Smooth muscle cell (in vitro differentiated cells): ENCODE measurements around the gene NEK6. TPM values are rescaled to one million over a fixed set of nuclear protein-coding genes. Genes with fewer than 3 reads are reported as not detected.

Experiments used
- DNase-seq: peaks from one replicate; lab custom pipeline; 2025; ENCODE audit not compliant: unreplicated experiment; lab: John Stamatoyannopoulos, UW
- H2AFZ ChIP-seq: fragments of 200-600 bp; sonication (generic); 2 replicates; pipeline ENCODE4 v1.6.0; 2016; ENCODE audit warnings: antibody characterized with exemption, low read depth, mild to moderate bottlenecking
- H3F3A ChIP-seq: fragments of 200-600 bp; sonication (generic); 2 replicates; pipeline ENCODE4 v1.6.0; 2017; ENCODE audit warnings: antibody characterized with exemption, low read depth
- H3K27ac ChIP-seq: fragments of 200-600 bp; sonication (generic); 2 replicates; pipeline ENCODE4 v1.5.1; 2016; ENCODE audit warnings: low read depth, mild to moderate bottlenecking
- H3K27me3 ChIP-seq: fragments of 200-600 bp; sonication (generic); 2 replicates; pipeline ENCODE4 v1.6.1; 2016; ENCODE audit warnings: low read depth, mild to moderate bottlenecking
- H3K36me3 ChIP-seq: fragments of 200-600 bp; sonication (generic); 2 replicates; pipeline ENCODE4 v1.5.1; 2016; ENCODE audit warnings: low read depth
- H3K4me1 ChIP-seq: fragments of 200-600 bp; sonication (generic); 2 replicates; pipeline ENCODE4 v1.5.1; 2016; ENCODE audit warnings: low read depth
- H3K4me2 ChIP-seq: fragments of 200-600 bp; sonication (generic); 2 replicates; pipeline ENCODE4 v1.6.0; 2016; ENCODE audit warnings: mild to moderate bottlenecking
- H3K4me3 ChIP-seq: fragments of 200-600 bp; sonication (generic); 2 replicates; pipeline ENCODE4 v1.5.1; 2016; ENCODE audit warnings: mild to moderate bottlenecking
- H3K79me2 ChIP-seq: fragments of 200-600 bp; sonication (generic); 2 replicates; pipeline ENCODE4 v1.6.0; 2016; ENCODE audit warnings: low read depth, mild to moderate bottlenecking
- H3K9ac ChIP-seq: fragments of 200-600 bp; sonication (generic); 2 replicates; pipeline ENCODE4 v1.6.0; 2016; ENCODE audit warnings: low read depth
- H3K9me3 ChIP-seq: fragments of 200-600 bp; sonication (generic); replicated peaks from 2 replicates; pipeline ENCODE4 v1.5.1; 2016; ENCODE audit warnings: low read depth
- H4K20me1 ChIP-seq: fragments of 200-600 bp; sonication (generic); 2 replicates; pipeline ENCODE4 v1.6.0; 2016; ENCODE audit warnings: low read depth
- WGBS: methylation state at CpG from one replicate; pipeline ENCODE4 v1.1.7; 2016; ENCODE audit warnings: low lambda C conversion rate; 5-methylcytosine and 5-hydroxymethylcytosine counted together
- polyA plus RNA-seq: library from polyadenylated mRNA; unstranded; fragments of >200 nt; fragmentation: Nextera tagmentation; extraction: Ambion mirVana; gene quantifications from 2 replicates; pipeline ENCODE4 v1.2.1, GENCODE V29; 2016
- total RNA-seq: library from RNA; depleted of rRNA; stranded (reverse); fragments of >200 nt; gene quantifications from 2 replicates; pipeline ENCODE4 v1.2.3, GENCODE V29; 2014
- TF ChIP-seq, protein P1 (sequence below): fragments of 200-600 bp; sonication (generic); IDR thresholded peaks from 2 replicates; pipeline ENCODE4 v1.5.1; 2017; ENCODE audit warnings: borderline replicate concordance, mild to moderate bottlenecking, antibody characterized with exemption; ENCODE audit not compliant: insufficient read depth, poor library complexity, severe bottlenecking

The NEK6 gene
- total RNA-seq (41.5 and 45.9 TPM in 2 replicates), polyA plus RNA-seq (67.6 and 108 TPM in 2 replicates)

DNA sequence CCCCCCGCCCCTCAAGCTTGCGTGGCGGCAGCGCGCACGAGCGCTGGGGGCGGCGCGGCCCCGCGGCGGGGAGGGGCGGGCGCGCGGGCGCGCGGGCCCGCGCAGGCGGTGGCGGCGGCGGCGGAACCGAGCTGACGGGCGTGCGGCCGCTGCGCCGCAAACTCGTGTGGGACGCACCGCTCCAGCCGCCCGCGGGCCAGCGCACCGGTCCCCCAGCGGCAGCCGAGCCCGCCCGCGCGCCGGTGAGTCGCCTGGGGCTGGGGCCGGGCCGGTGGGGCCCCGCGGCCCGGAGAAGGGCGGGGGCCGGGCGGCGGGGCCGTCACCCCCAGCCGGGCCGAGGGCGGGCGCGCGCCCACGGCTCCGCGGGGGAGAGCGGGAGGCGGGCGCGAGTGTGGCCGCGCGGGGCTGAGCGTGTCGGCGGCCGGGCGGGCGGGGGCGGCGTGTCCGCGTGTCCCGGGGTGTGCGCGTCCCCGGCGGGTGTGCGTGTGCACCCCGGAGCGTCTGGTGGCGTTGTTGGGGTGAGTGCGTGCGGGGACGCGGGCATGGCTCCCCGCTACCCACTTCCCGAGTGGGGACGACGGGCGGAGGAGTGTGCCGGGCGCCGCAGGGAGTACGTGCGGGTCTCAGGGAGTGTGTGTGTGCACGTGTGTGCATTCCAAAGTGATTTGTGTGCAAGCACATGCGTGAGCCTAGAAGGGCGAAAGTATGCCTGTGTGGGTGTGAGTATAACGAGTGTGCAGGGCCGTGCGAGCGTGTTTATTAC lies at the start of gene NEK6:
TSS of gene NEK6 (plus strand) at position 106 of the 763 bp plus-strand sequence. CDS start 44,016 bp downstream, outside the sequence.
- TF ChIP-seq, protein P1, sequence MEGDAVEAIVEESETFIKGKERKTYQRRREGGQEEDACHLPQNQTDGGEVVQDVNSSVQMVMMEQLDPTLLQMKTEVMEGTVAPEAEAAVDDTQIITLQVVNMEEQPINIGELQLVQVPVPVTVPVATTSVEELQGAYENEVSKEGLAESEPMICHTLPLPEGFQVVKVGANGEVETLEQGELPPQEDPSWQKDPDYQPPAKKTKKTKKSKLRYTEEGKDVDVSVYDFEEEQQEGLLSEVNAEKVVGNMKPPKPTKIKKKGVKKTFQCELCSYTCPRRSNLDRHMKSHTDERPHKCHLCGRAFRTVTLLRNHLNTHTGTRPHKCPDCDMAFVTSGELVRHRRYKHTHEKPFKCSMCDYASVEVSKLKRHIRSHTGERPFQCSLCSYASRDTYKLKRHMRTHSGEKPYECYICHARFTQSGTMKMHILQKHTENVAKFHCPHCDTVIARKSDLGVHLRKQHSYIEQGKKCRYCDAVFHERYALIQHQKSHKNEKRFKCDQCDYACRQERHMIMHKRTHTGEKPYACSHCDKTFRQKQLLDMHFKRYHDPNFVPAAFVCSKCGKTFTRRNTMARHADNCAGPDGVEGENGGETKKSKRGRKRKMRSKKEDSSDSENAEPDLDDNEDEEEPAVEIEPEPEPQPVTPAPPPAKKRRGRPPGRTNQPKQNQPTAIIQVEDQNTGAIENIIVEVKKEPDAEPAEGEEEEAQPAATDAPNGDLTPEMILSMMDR, result no peak
- Histone ChIP-seq H3K9me3 (no peaks in the 10 kb centered on the region), H3K27ac (peak within 1 kb of the TSS; percentile 97), H3F3A (peaks cover 48% of the 10 kb centered on the region), H3K9ac (peak within 1 kb of the TSS; percentile 92), H3K4me2 (peak within 1 kb of the TSS; percentile 80), H3K36me3 (no peaks in the 10 kb centered on the region), H4K20me1 (peaks cover 19% of the 10 kb centered on the region), H3K4me3 (peak within 1 kb of the TSS; percentile 55), H3K27me3 (no peaks in the 10 kb centered on the region), H3K79me2 (peaks cover 25% of the 10 kb centered on the region), H3K4me1 (peaks cover 37% of the 10 kb centered on the region), H2AFZ (no peak within 1 kb of the TSS)
- 1% methylated on average over 24 of the region's 116 CpGs for WGBS
- no peak for DNase-seq

DNA sequence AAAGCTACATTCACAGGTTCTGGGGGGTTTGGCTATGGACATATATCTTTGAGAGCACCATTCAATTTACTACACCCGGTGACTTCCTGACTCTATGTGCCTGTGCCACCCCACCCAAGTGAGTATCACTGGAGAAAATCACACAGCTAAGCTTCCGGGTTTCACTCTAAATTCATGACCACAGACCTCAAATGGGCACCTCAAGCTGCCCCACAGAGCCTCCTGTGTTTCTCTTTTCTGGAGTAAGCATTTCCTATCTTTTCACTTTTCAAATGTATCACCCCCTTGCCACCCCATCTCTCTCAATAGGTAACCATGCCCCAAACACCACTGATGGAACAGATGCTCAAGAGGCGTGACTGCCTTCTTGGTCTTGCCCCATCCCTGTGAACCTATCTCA lies 49.2 kb upstream of the NEK6 start:
- Histone ChIP-seq H2AFZ (no peak overlapping the region), H3K79me2 (no peaks in the 10 kb centered on the region), H3K4me2 (no peak overlapping the region), H3K4me1 (peaks cover 6% of the 10 kb centered on the region), H3K9me3 (no peaks in the 10 kb centered on the region), H4K20me1 (no peaks in the 10 kb centered on the region), H3F3A (no peaks in the 10 kb centered on the region), H3K27me3 (no peaks in the 10 kb centered on the region), H3K4me3 (no peak overlapping the region), H3K36me3 (no peaks in the 10 kb centered on the region), H3K9ac (no peak overlapping the region), H3K27ac (no peak overlapping the region)
- DNase-seq, result no peak
- 97% methylated on average over 3 of the region's 3 CpGs for WGBS
- TF ChIP-seq, protein P1, result no peak

DNA sequence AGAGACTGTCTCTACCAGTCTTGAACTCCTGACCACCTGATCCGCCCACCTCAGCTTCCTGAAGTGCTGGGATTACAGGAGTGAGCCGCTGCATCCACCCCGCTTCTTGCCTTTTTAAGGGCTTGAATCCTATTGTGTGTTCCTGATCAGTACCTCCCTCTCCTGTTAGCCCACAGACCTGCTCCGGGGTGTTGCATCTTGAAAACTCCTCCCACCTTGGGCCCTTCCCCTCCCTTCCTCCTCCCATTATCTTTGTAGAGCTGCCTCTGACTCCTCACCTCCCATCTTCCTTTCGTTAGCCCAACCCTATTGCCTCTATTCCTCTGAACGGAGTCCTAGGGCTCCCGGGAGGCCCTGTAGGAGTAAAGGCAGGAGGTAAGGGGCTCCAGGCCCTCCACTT lies 48.5 kb upstream of the NEK6 start:
- no peak overlapping the region for H2AFZ ChIP-seq
- H3K4me1 ChIP-seq, result peaks cover 6% of the 10 kb centered on the region
- no peak overlapping the region for H3K4me2 ChIP-seq
- no peaks in the 10 kb centered on the region for H3K79me2 ChIP-seq
- H3F3A ChIP-seq, result no peaks in the 10 kb centered on the region
- no peak overlapping the region for H3K27ac ChIP-seq
- DNase-seq, result no peak
- no peaks in the 10 kb centered on the region for H3K36me3 ChIP-seq
- no peaks in the 10 kb centered on the region for H3K27me3 ChIP-seq
- no peaks in the 10 kb centered on the region for H4K20me1 ChIP-seq
- H3K9ac ChIP-seq, result no peak overlapping the region
- TF ChIP-seq, protein P1, result no peak
- H3K4me3 ChIP-seq, result no peak overlapping the region
- no peaks in the 10 kb centered on the region for H3K9me3 ChIP-seq
- 69% methylated on average over 7 of the region's 7 CpGs for WGBS

DNA sequence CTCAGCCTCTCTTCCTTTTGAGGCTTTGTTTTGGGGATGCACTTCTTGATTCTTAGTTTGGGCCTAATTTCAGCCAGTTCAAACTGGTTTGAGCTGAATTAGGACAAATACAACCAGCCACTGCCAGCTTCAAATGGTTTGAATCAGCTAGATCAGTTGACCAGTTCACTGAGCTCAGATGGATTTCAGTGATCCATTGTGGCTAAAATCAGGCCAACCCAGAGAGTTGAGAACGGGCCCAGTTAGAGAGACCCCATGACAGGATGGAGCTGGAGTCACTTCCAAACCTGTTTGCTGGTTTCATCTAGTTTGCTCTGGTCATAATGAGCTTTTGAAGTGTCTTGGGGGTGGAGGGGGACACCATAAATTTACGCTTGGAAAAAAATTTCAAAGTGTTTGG lies 48.0 kb upstream of the NEK6 start:
- no peaks in the 10 kb centered on the region for H4K20me1 ChIP-seq
- no peak overlapping the region for H3K4me3 ChIP-seq
- H2AFZ ChIP-seq, result no peak overlapping the region
- TF ChIP-seq, protein P1, result no peak
- no peak for DNase-seq
- no peaks in the 10 kb centered on the region for H3K36me3 ChIP-seq
- H3K9ac ChIP-seq, result no peak overlapping the region
- no peak overlapping the region for H3K27ac ChIP-seq
- H3K4me2 ChIP-seq, result no peak overlapping the region
- H3K27me3 ChIP-seq, result no peaks in the 10 kb centered on the region
- WGBS, result 98% methylated on average over 2 of the region's 2 CpGs
- no peaks in the 10 kb centered on the region for H3K9me3 ChIP-seq
- no peaks in the 10 kb centered on the region for H3F3A ChIP-seq
- peaks cover 6% of the 10 kb centered on the region for H3K4me1 ChIP-seq
- H3K79me2 ChIP-seq, result no peaks in the 10 kb centered on the region
